ENCODE results near the gene MRPL23. TPM values are rescaled to one million over a fixed set of nuclear protein-coding genes. Genes with fewer than 3 reads are reported as not detected.

MRPL23 gene
- total RNA-seq, 1 experiment from 2014 or later: 232 TPM

DNA sequence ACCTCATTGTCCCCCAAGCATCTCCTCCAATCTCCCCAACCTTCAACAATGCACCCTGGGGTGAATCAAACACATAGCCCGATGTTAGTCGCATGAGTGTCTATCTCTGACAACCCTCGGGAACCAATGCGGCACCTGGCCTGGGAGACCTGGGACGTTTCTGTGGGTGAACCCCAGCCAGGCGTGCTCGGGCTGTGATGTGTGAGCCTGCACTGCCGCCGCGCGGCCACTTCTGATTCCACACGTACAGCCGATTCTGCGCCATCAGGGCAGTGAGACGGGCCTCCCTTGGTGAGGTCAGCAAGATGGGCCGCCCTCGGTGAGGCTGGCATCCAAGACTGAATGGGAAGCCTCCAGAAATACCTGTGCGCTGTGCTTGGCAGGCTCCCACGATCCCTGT lies 55.7 kb downstream of the MRPL23 start:
- ChIA-PET CTCF (no interaction called here), POLR2A (ENCODE audit: unreplicated experiment) (no interaction called here)
- no peak overlapping the region for H3K4me3 ChIP-seq (ENCODE audit: low read length)
- no peaks in the 10 kb centered on the region for H3K9me2 ChIP-seq (replicated peaks; ENCODE audit: low read length)
- intact Hi-C loops (cut with micrococcal nuclease): no loop called here
- H3K9ac ChIP-seq (ENCODE audit: low read length): no peak overlapping the region
- H3F3A ChIP-seq (ENCODE audit: low read length, unreplicated experiment): no peaks in the 10 kb centered on the region
- no peaks in the 10 kb centered on the region for H3K9me3 ChIP-seq (ENCODE audit: low read length)
- no peak overlapping the region for H2AFZ ChIP-seq (ENCODE audit: low read length)
- peak; percentile 37 for ATAC-seq
- H4K20me1 ChIP-seq (ENCODE audit: low read length): no peaks in the 10 kb centered on the region
- no peak for DNase-seq
- H3K79me2 ChIP-seq (ENCODE audit: low read length): no peaks in the 10 kb centered on the region
- no peaks in the 10 kb centered on the region for H3K4me1 ChIP-seq (ENCODE audit: insufficient read depth, low read length)
- H3K27ac ChIP-seq (ENCODE audit: low read length): no peak overlapping the region
- no peaks in the 10 kb centered on the region for H3K27me3 ChIP-seq (ENCODE audit: low read length)
- no peaks in the 10 kb centered on the region for H3K36me3 ChIP-seq (ENCODE audit: low read depth, low read length)
- no TSS peak for BruUV-seq (replicated peaks)
- no peak overlapping the region for H3K4me2 ChIP-seq (ENCODE audit: low read length)
- TF ChIP-seq, protein P1, sequence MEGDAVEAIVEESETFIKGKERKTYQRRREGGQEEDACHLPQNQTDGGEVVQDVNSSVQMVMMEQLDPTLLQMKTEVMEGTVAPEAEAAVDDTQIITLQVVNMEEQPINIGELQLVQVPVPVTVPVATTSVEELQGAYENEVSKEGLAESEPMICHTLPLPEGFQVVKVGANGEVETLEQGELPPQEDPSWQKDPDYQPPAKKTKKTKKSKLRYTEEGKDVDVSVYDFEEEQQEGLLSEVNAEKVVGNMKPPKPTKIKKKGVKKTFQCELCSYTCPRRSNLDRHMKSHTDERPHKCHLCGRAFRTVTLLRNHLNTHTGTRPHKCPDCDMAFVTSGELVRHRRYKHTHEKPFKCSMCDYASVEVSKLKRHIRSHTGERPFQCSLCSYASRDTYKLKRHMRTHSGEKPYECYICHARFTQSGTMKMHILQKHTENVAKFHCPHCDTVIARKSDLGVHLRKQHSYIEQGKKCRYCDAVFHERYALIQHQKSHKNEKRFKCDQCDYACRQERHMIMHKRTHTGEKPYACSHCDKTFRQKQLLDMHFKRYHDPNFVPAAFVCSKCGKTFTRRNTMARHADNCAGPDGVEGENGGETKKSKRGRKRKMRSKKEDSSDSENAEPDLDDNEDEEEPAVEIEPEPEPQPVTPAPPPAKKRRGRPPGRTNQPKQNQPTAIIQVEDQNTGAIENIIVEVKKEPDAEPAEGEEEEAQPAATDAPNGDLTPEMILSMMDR (conservative IDR thresholded peaks at IDR 0.05; ENCODE audit: low read depth, low read length): no peak
- TF ChIP-seq EZH2 (IDR thresholded peaks at IDR 0.05; ENCODE audit: low read length, unreplicated experiment) (no peak), EZH2phosphoT487 (IDR thresholded peaks at IDR 0.05; ENCODE audit: borderline replicate concordance, low read length) (no peak)

DNA sequence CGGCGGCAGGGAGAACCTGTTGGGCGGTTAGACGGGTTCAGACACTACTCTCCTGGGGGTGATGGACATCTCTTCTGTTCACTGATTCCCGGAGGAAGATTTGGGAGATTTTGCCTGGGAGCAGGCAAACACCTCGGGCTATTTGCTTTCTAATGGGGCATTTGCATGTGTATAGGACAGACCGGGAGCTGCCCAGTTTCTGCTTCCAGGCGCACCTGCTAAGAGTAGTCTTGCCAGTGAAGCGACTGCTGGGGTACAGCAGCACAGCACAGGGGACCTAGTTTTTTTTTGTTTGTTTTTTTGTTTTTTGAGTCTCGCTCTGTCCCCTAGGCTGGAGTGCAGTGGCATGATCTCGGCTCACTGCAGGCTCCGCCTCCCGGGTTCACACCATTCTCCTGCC lies 57.3 kb downstream of the MRPL23 start:
- Histone ChIP-seq H3K4me2 (ENCODE audit: low read length) (no peak overlapping the region), H3K9me3 (ENCODE audit: low read length) (no peaks in the 10 kb centered on the region), H3K4me1 (ENCODE audit: insufficient read depth, low read length) (no peaks in the 10 kb centered on the region), H3K27ac (ENCODE audit: low read length) (no peak overlapping the region), H4K20me1 (ENCODE audit: low read length) (no peaks in the 10 kb centered on the region), H3K36me3 (ENCODE audit: low read depth, low read length) (no peaks in the 10 kb centered on the region), H3F3A (ENCODE audit: low read length, unreplicated experiment) (no peaks in the 10 kb centered on the region), H2AFZ (ENCODE audit: low read length) (no peak overlapping the region), H3K9me2 (replicated peaks; ENCODE audit: low read length) (no peaks in the 10 kb centered on the region), H3K4me3 (ENCODE audit: low read length) (no peak overlapping the region), H3K79me2 (ENCODE audit: low read length) (no peaks in the 10 kb centered on the region), H3K27me3 (ENCODE audit: low read length) (no peaks in the 10 kb centered on the region), H3K9ac (ENCODE audit: low read length) (no peak overlapping the region)
- no peak for TF ChIP-seq EZH2 (IDR thresholded peaks at IDR 0.05; ENCODE audit: low read length, unreplicated experiment)
- TF ChIP-seq, protein P1 (conservative IDR thresholded peaks at IDR 0.05; ENCODE audit: low read depth, low read length): no peak
- TF ChIP-seq EZH2phosphoT487 (IDR thresholded peaks at IDR 0.05; ENCODE audit: borderline replicate concordance, low read length): no peak
- POLR2A ChIA-PET (ENCODE audit: unreplicated experiment): no interaction called here
- BruUV-seq (replicated peaks): no TSS peak
- no peak for ATAC-seq
- intact Hi-C loops (cut with micrococcal nuclease): no loop called here
- DNase-seq: no peak
- CTCF ChIA-PET: interaction anchor here (0.7 to 1.0 kb wide), 2 partner anchors 146 to 152 kb away, joined by 3 to 4 read pairs; no protein-coding TSS in a partner anchor

Other genes starting within 250 kb of the MRPL23 start
- 0.58 and 1.4 TPM in 2 replicates for gene IFITM10, start 196.7 kb upstream of the MRPL23 start, total RNA-seq (2014; rRNA removed)
- 308 and 358 TPM in 2 replicates for gene CTSD, start 183.4 kb upstream of the MRPL23 start, total RNA-seq (2014; rRNA removed)
- 4.7 and 7.8 TPM in 2 replicates for gene SYT8, start 112.3 kb upstream of the MRPL23 start, total RNA-seq (2014; rRNA removed)
- 0.55 TPM in 1 of 2 replicates, not detected in the other for gene TNNI2, start 108.4 kb upstream of the MRPL23 start, total RNA-seq (2014; rRNA removed)
- not detected in 2 replicates for gene LSP1, start 94.2 kb upstream of the MRPL23 start, total RNA-seq (2014; rRNA removed)
- gene PRR33, start 55.4 kb upstream of the MRPL23 start, total RNA-seq (2014; rRNA removed): not detected in 2 replicates
- not detected in 2 replicates for gene TNNT3, start 27.6 kb upstream of the MRPL23 start, total RNA-seq (2014; rRNA removed)
- gene H19, start 50.5 kb downstream of the MRPL23 start, total RNA-seq (2014; rRNA removed): not detected in 2 replicates
- 5.0 and 5.1 TPM in 2 replicates for gene IGF2, start 192.1 kb downstream of the MRPL23 start, total RNA-seq (2014; rRNA removed)
- gene INS, start 213.9 kb downstream of the MRPL23 start, total RNA-seq (2014; rRNA removed): not detected in 2 replicates
- 8.3 and 11.2 TPM in 2 replicates for gene TH, start 224.5 kb downstream of the MRPL23 start, total RNA-seq (2014; rRNA removed)